AG09319 (cell line): Measurements from ENCODE around the gene BEND4.

Experiments
- DNase-seq: peaks from one replicate; pipeline ENCODE4 v3.0.0-alpha.2; 2010; ENCODE audit warnings: low read depth; ENCODE audit errors: extremely low read depth
- TF ChIP-seq, protein P1 (sequence below): IDR thresholded peaks from 2 replicates; pipeline ENCODE4 v1.5.1; 2011; ENCODE audit warnings: low read depth, mild to moderate bottlenecking, inconsistent platforms, low read length, moderate library complexity

BEND4 gene

DNA sequence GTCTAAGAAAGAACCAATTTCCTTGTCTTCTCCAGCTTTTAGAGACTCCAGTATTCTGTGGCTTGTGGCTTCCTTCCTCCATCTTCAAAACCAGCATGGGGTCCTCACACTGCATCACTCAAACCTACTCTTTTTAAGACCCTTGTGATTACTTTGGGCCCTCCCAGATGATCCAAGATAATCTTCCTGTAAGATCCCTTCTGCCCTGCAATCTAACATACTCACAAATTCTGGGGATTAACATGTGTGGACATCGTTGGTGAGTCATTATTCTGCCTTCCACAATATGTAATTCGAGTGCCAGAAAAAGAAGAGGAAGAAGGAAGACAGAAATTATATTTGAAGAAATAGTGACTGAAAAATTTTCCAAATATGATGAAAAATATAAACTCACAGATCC, 47.9 kb downstream of the BEND4 start:
- TF ChIP-seq, protein P1, sequence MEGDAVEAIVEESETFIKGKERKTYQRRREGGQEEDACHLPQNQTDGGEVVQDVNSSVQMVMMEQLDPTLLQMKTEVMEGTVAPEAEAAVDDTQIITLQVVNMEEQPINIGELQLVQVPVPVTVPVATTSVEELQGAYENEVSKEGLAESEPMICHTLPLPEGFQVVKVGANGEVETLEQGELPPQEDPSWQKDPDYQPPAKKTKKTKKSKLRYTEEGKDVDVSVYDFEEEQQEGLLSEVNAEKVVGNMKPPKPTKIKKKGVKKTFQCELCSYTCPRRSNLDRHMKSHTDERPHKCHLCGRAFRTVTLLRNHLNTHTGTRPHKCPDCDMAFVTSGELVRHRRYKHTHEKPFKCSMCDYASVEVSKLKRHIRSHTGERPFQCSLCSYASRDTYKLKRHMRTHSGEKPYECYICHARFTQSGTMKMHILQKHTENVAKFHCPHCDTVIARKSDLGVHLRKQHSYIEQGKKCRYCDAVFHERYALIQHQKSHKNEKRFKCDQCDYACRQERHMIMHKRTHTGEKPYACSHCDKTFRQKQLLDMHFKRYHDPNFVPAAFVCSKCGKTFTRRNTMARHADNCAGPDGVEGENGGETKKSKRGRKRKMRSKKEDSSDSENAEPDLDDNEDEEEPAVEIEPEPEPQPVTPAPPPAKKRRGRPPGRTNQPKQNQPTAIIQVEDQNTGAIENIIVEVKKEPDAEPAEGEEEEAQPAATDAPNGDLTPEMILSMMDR: no peak

DNA sequence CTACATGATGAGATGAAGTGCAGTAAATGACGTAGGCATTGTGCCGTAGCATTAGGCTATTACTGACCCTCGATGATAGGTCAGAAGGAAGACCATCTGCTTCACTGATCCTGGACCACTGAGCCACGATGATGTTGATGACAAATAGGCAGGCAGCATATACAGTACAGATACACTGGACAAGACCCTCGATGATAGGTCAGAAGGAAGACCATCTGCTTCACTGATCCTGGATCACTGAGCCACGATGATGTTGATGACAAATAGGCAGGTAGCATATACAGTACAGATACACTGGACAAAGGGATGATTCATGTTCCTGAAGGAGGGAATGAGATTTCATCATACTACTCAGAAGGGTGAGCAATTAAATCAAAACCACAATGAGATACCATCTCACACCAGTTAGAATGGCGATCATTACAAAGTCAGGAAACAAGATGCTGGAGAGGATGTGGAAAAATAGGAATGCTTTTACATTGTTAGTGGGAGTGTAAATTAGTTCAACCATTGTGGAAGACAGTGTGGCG, 50.9 kb downstream of the BEND4 start:
- TF ChIP-seq, protein P1: no peak
- no peak for DNase-seq

More for the DNA sequence above, 47.9 kb downstream of the BEND4 start:
- DNase-seq: no peak

DNA sequence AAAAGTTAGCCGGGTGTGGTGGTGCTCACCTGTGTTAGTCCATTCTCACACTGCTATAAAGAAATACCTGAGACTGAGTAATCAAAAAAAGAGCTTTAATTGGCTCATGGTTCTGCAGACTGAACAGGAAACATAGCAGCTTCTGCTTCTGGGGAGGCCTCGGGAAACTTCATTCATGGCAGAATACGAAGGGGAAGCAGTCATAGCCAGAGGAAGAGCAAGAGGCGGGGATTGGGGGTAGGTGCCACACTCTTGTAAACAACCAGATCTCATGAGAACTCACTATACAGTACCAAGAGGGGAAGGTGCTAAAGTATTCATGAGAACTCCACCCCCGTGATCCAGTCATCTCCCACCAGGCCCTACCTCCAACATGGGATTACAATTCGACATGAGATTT, 64.1 kb downstream of the BEND4 start:
- no peak for DNase-seq
- TF ChIP-seq, protein P1: no peak

DNA sequence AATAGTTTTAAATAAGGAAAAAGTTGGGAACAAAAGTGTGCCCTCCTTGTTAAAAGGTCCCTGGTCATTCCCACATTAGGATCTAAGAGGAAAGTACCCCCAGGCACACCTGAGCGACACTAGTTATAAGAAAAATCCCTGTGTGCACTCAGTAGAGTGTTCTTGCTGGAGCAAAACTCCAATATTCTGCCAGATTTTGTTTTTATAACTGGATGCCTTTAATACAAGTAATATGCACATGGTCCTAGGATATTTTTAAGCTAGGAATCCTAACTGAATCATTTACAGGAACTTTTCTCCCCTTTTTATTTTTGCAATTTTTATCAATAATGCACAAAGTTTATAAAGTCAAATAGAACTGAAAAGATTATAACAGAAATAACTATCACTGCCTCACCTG, 68.6 kb downstream of the BEND4 start:
- DNase-seq: no peak
- TF ChIP-seq, protein P1: no peak

DNA sequence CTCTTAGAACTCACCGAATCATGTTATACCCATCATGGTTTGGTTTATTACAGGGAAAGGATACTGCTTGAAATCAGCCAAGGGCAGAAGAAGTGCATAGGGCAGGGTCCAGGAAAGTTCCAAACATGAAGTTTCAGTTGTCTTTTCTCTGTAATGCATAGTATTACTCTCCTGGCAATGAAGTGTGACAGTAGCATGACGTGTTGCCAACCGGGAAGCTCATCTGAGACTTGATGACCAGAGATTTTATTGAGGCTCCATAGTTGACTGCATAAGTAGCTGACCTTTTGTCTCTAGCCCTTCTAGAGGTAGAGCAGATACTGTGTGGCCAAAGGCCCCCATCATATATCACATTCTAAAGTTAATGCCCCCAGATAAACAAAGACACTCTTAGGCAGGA, 72.1 kb downstream of the BEND4 start:
- no peak for DNase-seq
- TF ChIP-seq, protein P1: no peak

DNA sequence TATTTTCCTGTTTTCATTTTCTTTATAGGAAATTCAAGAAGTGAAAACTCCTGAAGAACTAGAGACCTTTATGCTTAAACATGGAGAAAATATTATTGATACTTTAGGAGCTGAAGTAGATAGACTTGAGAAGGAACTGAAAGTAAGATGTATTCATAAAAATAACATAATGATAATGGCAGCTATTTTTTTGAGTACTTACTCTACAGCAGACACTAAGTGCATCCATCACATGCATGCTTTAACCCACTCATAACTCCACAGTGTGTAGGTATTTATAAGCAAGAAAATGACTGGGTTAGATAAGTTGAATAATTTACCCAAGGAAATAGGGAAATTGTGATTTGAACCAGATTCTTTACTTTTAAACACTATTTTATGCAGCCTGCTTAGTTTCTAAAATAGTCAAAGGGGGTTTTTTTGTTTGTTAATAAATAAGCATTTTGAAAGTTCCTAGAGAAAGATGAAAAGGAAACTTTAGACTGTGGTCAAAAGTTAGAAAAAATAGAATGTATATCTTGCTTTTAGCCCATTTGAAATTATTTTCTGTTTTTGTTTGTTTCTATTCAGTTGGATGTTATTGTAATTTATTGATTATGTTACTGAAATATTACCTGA, 74.2 kb downstream of the BEND4 start:
- TF ChIP-seq, protein P1: no peak
- DNase-seq: no peak

DNA sequence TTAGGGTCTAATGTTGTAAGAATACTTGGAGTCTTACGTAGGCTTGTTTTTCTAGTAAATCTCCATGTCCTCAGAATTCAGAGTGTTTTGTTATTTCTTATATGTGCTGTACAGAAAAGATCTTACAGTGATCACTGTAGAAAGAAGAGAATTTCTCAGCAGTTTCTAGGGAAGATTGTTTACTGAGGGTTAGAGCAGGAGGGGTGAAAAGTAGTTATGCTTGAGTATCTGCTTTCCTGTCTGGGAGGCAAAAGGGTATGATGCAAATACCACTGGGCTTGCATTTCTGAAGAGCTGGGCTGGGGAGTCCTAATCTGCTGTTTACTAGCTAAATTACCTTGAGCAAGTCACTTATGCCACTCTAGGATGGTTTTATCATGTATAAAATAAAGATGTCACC, 78.2 kb downstream of the BEND4 start:
- no peak for DNase-seq
- TF ChIP-seq, protein P1: no peak
